Activated T-cell treated with anti-CD3 and anti-CD28 coated beads, Interleukin-2, amount 50 U/mL, for 72 hours (primary cell): ENCODE measurements around the gene HLA-DOA. TPM values are rescaled to one million over a fixed set of nuclear protein-coding genes. Genes with fewer than 3 reads are reported as not detected.

Experiments
- ATAC-seq, 2 donors: fragments of 150-1000 bp; cut with Tn5 transposase; replicated peaks in 1 of 2; 2 replicates each; pipeline ENCODE4 v1.10.0; 2021; ENCODE audit warnings: moderate library complexity in 2 of 2, mild to moderate bottlenecking in 1 of 2
- DNase-seq, 2 donors: peaks; one replicate each; pipeline ENCODE4 v3.0.0; 2021 to 2022; ENCODE audit warnings: mixed read lengths in 1 of 2
- H3K27ac Mint-ChIP-seq: one replicate; pipeline ENCODE4 v1.8.0; 2022; ENCODE audit warnings: mild to moderate bottlenecking, moderate library complexity, mixed read lengths
- H3K27me3 Mint-ChIP-seq: one replicate; pipeline ENCODE4 v1.8.0; 2022; ENCODE audit warnings: low read depth, mixed read lengths
- H3K36me3 Mint-ChIP-seq, 2 donors: one replicate each; pipeline ENCODE4 v1.8.0; 2022; ENCODE audit warnings: mixed read lengths in 2 of 2, mild to moderate bottlenecking in 1 of 2; ENCODE audit not compliant: insufficient read depth in 2 of 2
- H3K4me1 Mint-ChIP-seq: one replicate; pipeline ENCODE4 v1.8.0; 2022; ENCODE audit warnings: low read depth, mixed read lengths
- H3K4me3 Mint-ChIP-seq, 2 donors: one replicate each; pipeline ENCODE4 v1.8.0; 2022; ENCODE audit warnings: mild to moderate bottlenecking in 2 of 2, mixed read lengths in 2 of 2, moderate library complexity in 2 of 2
- H3K9me3 Mint-ChIP-seq, 2 donors: one replicate each; pipeline ENCODE4 v1.8.0; 2022; ENCODE audit warnings: mixed read lengths in 2 of 2
- total RNA-seq, 2 donors: library from RNA; stranded (reverse); gene quantifications; one replicate each; pipeline ENCODE4 v1.2.3, GENCODE V29; 2022

The HLA-DOA gene
- total RNA-seq, 2 donors from 2014 or later, result 3.1 to 3.9 TPM

- H3K4me1 Mint-ChIP-seq, result peaks cover 8% of the 10 kb centered on the region
- H3K9me3 Mint-ChIP-seq, result no peaks in the 10 kb centered on the region
- H3K36me3 Mint-ChIP-seq, result no peaks in the 10 kb centered on the region
- H3K27ac Mint-ChIP-seq, result no peak overlapping the region
- H3K4me3 Mint-ChIP-seq, result no peak overlapping the region
- DNase-seq (no peak), ATAC-seq (no peak)
- peaks cover 13% of the 10 kb centered on the region for H3K27me3 Mint-ChIP-seq
These were observed 18.9 kb upstream of the HLA-DOA start for GRCh38 chr6:33028220-33028849.

- Mint-ChIP-seq H3K4me1 (peaks cover 11% of the 10 kb centered on the region), H3K9me3 (no peaks in the 10 kb centered on the region), H3K4me3 (no peak overlapping the region), H3K27me3 (peaks cover 5% of the 10 kb centered on the region), H3K27ac (no peak overlapping the region), H3K36me3 (no peaks in the 10 kb centered on the region)
- no peak for DNase-seq
- ATAC-seq, result no peak
These were observed 15.1 kb upstream of the HLA-DOA start for GRCh38 chr6:33024521-33024920.

- H3K27me3 Mint-ChIP-seq, result no peaks in the 10 kb centered on the region
- H3K36me3 Mint-ChIP-seq, result no peaks in the 10 kb centered on the region
- H3K27ac Mint-ChIP-seq, result no peak overlapping the region
- peaks cover 20% of the 10 kb centered on the region for H3K4me1 Mint-ChIP-seq
- no peak for ATAC-seq
- H3K4me3 Mint-ChIP-seq, result no peak overlapping the region
- DNase-seq, result no peak
- no peaks in the 10 kb centered on the region for H3K9me3 Mint-ChIP-seq
These were observed 14.1 kb upstream of the HLA-DOA start for GRCh38 chr6:33023536-33023935.

- DNase-seq, result no peak
- no peak for ATAC-seq
- Mint-ChIP-seq H3K27me3 (peaks cover 8% of the 10 kb centered on the region), H3K4me3 (no peak overlapping the region), H3K36me3 (no peaks in the 10 kb centered on the region), H3K9me3 (no peaks in the 10 kb centered on the region), H3K4me1 (peaks cover 21% of the 10 kb centered on the region), H3K27ac (no peak overlapping the region)
These were observed 12.5 kb upstream of the HLA-DOA start for GRCh38 chr6:33021917-33022316.

GRCh38 chr6:33019372-33019771, 10.0 kb upstream of the HLA-DOA start:
- H3K4me1 Mint-ChIP-seq, result peaks cover 26% of the 10 kb centered on the region
- peaks cover 8% of the 10 kb centered on the region for H3K27me3 Mint-ChIP-seq
- H3K9me3 Mint-ChIP-seq, result no peaks in the 10 kb centered on the region
- H3K27ac Mint-ChIP-seq, result peak overlapping the region; percentile 75
- DNase-seq (no peak), ATAC-seq (peak in 1 of 2 donors; percentile 8)
- H3K4me3 Mint-ChIP-seq, result peak overlapping the region; percentile 68 to 83
- H3K36me3 Mint-ChIP-seq, result no peaks in the 10 kb centered on the region

- H3K4me3 Mint-ChIP-seq, result peak overlapping the region; percentile 68 to 83
- H3K36me3 Mint-ChIP-seq, result no peaks in the 10 kb centered on the region
- DNase-seq (peak; percentile 37 to 50), ATAC-seq (peak; percentile 60 to 80)
- peaks cover 26% of the 10 kb centered on the region for H3K4me1 Mint-ChIP-seq
- H3K27me3 Mint-ChIP-seq, result peaks cover 8% of the 10 kb centered on the region
- H3K9me3 Mint-ChIP-seq, result no peaks in the 10 kb centered on the region
- peak overlapping the region; percentile 75 for H3K27ac Mint-ChIP-seq
These were observed 9.5 kb upstream of the HLA-DOA start for GRCh38 chr6:33018904-33019303.

- Mint-ChIP-seq H3K27ac (peak overlapping the region; percentile 47), H3K9me3 (no peaks in the 10 kb centered on the region), H3K4me3 (peak overlapping the region in 1 of 2 donors; percentile 83), H3K27me3 (peaks cover 8% of the 10 kb centered on the region), H3K4me1 (peaks cover 26% of the 10 kb centered on the region), H3K36me3 (no peaks in the 10 kb centered on the region)
- DNase-seq, result no peak
- no peak for ATAC-seq
These were observed 9.0 kb upstream of the HLA-DOA start for GRCh38 chr6:33018418-33018817.

- H3K4me1 Mint-ChIP-seq, result peaks cover 26% of the 10 kb centered on the region
- H3K9me3 Mint-ChIP-seq, result no peaks in the 10 kb centered on the region
- peak overlapping the region in 1 of 2 donors; percentile 83 for H3K4me3 Mint-ChIP-seq
- DNase-seq, result no peak
- H3K27me3 Mint-ChIP-seq, result peaks cover 8% of the 10 kb centered on the region
- peak overlapping the region; percentile 47 for H3K27ac Mint-ChIP-seq
- H3K36me3 Mint-ChIP-seq, result no peaks in the 10 kb centered on the region
- ATAC-seq, result no peak
These were observed 8.4 kb upstream of the HLA-DOA start for GRCh38 chr6:33017694-33018353.

- Mint-ChIP-seq H3K4me3 (no peak overlapping the region), H3K27me3 (peaks cover 8% of the 10 kb centered on the region), H3K4me1 (peaks cover 26% of the 10 kb centered on the region), H3K36me3 (no peaks in the 10 kb centered on the region), H3K27ac (no peak overlapping the region), H3K9me3 (no peaks in the 10 kb centered on the region)
- DNase-seq (no peak), ATAC-seq (no peak)
These were observed 7.6 kb upstream of the HLA-DOA start for GRCh38 chr6:33017018-33017417.

- Mint-ChIP-seq H3K27ac (no peak overlapping the region), H3K27me3 (peaks cover 8% of the 10 kb centered on the region), H3K4me3 (no peak overlapping the region), H3K4me1 (peaks cover 26% of the 10 kb centered on the region), H3K36me3 (no peaks in the 10 kb centered on the region), H3K9me3 (no peaks in the 10 kb centered on the region)
- DNase-seq, result no peak
- ATAC-seq, result no peak
These were observed 6.4 kb upstream of the HLA-DOA start for GRCh38 chr6:33015798-33016197.

GRCh38 chr6:33014841-33015634, 5.6 kb upstream of the HLA-DOA start:
- no peaks in the 10 kb centered on the region for H3K9me3 Mint-ChIP-seq
- DNase-seq (peak; percentile 52 to 74), ATAC-seq (peak; percentile 70 to 73)
- H3K36me3 Mint-ChIP-seq, result no peaks in the 10 kb centered on the region
- H3K27ac Mint-ChIP-seq, result no peak overlapping the region
- H3K4me1 Mint-ChIP-seq, result peaks cover 26% of the 10 kb centered on the region
- no peak overlapping the region for H3K4me3 Mint-ChIP-seq
- H3K27me3 Mint-ChIP-seq, result peaks cover 8% of the 10 kb centered on the region

GRCh38 chr6:33013608-33014007, 4.2 kb upstream of the HLA-DOA start:
- no peak overlapping the region for H3K4me3 Mint-ChIP-seq
- DNase-seq (no peak), ATAC-seq (no peak)
- H3K9me3 Mint-ChIP-seq, result no peaks in the 10 kb centered on the region
- H3K27me3 Mint-ChIP-seq, result peaks cover 12% of the 10 kb centered on the region
- H3K27ac Mint-ChIP-seq, result no peak overlapping the region
- peaks cover 25% of the 10 kb centered on the region for H3K4me1 Mint-ChIP-seq
- no peaks in the 10 kb centered on the region for H3K36me3 Mint-ChIP-seq

GRCh38 chr6:33010356-33010755, 965 bp upstream of the HLA-DOA start:
- H3K4me1 Mint-ChIP-seq, result peaks cover 16% of the 10 kb centered on the region
- no peaks in the 10 kb centered on the region for H3K9me3 Mint-ChIP-seq
- DNase-seq (no peak), ATAC-seq (no peak)
- H3K27ac Mint-ChIP-seq, result no peak overlapping the region
- peaks cover 9% of the 10 kb centered on the region for H3K27me3 Mint-ChIP-seq
- no peak overlapping the region for H3K4me3 Mint-ChIP-seq
- H3K36me3 Mint-ChIP-seq, result no peaks in the 10 kb centered on the region
